GM12892 (cell line): ENCODE data around the gene KRT12.

Experiments
- POLR2A ChIP-seq: IDR thresholded peaks from 2 replicates; pipeline ENCODE4 v1.6.1; 2011; ENCODE audit warnings: low read depth, low read length, control low read depth
- POLR2AphosphoS5 ChIP-seq: IDR thresholded peaks from 2 replicates; pipeline ENCODE4 v1.6.1; 2011; ENCODE audit warnings: low read depth, low read length, control low read depth

- TF ChIP-seq POLR2AphosphoS5, result no peak
- TF ChIP-seq POLR2A, result no peak
Observed at GRCh38 chr17:40844671-40845107, 22.3 kb downstream of the KRT12 start.
